GM21515 (cell line): ENCODE measurements around the gene CHID1.

ENCODE experiments used
- ATAC-seq: cut with Tn5 transposase; IDR thresholded peaks from one replicate; pipeline ENCODE4 v1.9.1; 2021; ENCODE audit not compliant: unreplicated experiment

Gene CHID1

GRCh38 chr11:865462-866430 lies 44.9 kb downstream of the CHID1 start:
- no peak for ATAC-seq

DNA sequence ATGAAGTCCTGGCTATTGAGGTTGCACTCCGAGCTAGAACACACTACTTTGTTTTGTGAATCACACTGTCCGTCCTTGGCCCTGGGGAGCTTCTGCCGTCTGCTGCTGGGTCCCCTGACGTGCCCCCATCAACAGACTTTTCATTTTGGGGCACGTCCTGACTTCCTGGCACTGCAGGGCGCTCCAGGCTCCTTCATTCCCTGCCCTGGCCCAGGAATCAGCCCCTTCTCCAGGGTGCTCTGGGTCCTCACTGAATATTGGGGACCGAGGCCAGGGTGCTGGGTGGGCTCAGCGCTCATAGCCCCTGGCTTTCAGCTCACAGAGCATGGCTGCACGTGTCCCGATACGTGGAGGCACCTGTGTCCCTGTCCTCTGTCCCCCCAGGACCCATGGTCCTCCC lies 45.7 kb downstream of the CHID1 start:
- ATAC-seq = no peak

- no peak for ATAC-seq
Observed at GRCh38 chr11:863910-864827, 46.4 kb downstream of the CHID1 start.

GRCh38 chr11:863023-863909 lies 47.3 kb downstream of the CHID1 start:
- no peak for ATAC-seq

DNA sequence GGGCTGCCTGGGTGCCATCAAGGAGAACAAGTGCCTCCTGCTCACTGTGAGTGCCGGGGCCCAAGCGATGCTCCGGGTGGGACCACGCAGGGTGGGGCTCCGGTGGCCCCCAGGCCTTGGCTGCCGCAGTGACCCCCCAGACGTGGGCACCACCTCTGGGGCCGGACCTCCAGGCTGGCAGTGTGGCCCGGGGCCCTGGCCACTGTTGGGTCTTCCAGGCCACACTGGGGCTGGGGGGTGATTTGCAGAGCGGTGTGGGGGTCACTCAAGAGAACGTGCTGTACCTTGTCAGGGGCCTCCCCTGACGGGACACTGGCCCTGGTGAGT lies 48.0 kb downstream of the CHID1 start:
- no peak for ATAC-seq

GRCh38 chr11:862081-862661 lies 48.4 kb downstream of the CHID1 start:
- no peak for ATAC-seq

- no peak for ATAC-seq
Observed at GRCh38 chr11:861105-861479, 49.5 kb downstream of the CHID1 start.

DNA sequence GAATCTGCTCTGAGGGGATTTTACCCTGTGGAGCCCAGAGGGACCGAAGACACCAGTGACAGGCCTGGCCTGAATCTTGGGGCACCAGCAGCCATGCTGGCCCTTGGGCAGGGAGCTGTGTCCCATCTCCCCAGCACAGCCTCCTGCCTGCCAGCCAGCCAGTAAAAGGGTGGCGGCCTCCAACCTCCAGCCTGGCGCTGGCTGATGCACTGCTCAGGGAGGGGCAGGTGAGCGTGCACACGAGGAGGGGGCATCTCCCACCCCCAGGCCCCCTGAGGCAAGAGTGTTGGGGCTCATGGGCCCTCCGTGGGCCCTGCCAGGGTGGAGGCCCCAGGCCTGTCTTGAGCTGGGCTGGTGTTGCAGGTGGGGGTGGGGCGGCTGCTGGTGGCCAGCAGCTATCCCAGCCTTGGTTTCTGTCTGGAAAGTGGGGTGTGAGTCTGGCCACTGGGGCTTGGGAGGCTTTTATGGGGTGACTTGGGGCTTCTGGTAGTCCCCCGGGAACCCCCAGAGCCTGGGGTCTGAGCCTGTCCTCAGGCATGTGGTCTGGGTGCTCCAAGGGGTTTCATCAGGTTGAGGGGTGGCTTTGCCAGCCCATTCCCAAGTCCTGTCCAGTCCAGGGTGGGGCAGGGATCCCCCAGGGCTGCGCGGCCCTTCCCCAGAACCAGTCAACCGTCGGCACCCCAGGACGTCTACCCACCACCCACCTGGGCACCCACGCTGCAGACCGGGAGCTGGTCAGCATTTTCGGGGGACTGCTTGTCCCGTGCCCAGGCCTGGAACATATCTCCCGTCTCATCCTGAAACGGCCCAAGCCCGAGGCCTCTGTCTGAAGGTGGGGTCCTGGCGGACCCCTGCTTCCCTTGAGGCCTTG lies 50.1 kb downstream of the CHID1 start:
- ATAC-seq = no peak

- ATAC-seq = no peak
Observed at GRCh38 chr11:859394-860131, 51.0 kb downstream of the CHID1 start.

DNA sequence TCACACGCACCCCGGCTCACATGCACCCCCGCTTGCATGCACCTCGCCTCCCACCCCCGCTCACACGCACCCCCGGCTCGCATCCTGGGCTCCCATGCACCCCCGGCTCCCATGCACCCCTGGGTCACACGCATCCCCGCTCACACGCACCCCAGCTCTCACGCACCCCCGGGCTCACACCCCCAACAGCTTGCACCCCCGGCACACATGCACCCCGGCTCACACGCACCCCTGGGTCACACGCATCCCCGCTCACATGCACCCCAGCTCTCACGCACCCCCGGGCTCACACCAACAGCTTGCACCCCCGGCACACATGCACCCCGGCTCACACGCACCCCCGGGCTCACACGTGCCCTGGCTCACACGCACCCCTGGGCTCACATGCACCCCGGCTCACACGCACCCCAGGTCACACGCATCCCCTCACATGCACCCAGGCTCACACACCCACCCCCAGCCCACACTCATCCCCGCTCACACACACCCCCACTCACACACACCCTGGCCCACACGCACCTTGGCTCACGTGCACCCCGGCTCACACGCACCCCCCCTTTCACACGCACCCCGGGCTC lies 51.8 kb downstream of the CHID1 start:
- no peak for ATAC-seq

DNA sequence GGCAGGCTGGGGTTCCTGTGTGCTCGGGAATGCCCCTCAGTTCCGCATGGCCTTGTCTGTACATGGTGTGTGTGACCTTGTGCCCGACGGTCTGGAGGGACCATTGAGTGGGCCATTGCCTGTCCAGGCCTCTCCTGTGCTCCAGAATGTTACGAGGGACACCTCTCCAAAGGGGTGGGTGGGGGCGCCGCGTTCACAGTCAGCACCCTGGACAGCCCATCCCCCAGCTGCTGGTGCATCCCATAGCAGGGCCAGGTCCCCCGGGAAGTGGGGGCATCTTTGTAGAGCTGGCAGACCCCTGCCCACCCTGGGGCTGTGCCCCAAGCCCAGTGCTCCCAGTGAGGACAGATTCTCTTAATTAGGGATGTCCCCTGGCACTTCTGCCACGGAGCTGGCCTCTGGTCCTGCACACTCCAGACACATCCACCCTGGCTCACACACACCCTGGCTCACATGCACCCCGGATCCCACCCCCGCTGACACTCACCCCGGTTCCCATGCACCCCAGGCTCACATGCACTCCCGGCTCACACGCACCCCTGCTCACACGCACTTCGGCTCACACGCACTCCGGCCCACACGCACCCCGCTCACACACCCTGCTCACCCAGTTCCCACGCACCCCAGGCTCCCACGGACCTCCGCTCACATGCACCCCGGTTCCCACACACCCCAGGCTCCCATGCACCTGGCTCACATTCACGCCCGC lies 52.4 kb downstream of the CHID1 start:
- ATAC-seq = no peak

GRCh38 chr11:856397-856796 lies 54.2 kb downstream of the CHID1 start:
- ATAC-seq = no peak

GRCh38 chr11:855796-856195 lies 54.8 kb downstream of the CHID1 start:
- no peak for ATAC-seq

GRCh38 chr11:855330-855674 lies 55.3 kb downstream of the CHID1 start:
- no peak for ATAC-seq

DNA sequence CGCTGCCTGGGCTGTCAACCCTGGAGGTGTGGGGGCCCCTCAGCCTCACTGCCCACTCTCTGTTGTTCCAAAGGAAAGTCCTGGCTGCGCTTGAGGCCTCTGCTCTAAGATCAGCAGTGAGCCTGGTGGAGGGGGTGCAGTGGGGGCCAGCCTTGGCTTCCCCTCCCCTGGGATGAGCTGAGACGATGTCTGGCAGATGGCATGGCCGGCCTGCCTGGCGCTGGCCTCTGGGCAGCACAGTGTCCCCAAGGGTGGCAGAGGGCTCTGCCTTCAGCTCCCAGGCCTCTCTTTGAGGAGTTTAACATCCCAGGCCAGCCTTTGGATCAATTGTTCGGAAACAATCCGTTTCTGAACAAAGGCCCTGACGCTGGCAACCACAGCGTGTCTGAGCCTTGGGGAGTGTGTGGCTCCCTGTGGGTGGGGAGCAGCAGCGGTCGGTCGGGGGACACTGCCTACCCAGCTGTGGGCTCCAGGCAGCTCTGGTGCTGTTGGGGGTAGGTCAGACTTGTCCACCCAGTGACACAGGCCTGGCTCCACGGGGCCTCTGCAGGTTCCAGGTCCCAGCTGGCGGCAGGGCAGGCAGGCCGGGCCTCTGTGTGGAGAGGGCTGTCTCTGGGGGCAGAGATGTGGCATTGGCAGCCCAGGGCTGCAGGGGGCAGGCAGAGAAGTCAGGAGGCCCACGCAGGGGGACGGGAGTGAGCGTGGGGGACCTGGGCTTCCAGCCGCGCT lies 55.8 kb downstream of the CHID1 start:
- no peak for ATAC-seq

DNA sequence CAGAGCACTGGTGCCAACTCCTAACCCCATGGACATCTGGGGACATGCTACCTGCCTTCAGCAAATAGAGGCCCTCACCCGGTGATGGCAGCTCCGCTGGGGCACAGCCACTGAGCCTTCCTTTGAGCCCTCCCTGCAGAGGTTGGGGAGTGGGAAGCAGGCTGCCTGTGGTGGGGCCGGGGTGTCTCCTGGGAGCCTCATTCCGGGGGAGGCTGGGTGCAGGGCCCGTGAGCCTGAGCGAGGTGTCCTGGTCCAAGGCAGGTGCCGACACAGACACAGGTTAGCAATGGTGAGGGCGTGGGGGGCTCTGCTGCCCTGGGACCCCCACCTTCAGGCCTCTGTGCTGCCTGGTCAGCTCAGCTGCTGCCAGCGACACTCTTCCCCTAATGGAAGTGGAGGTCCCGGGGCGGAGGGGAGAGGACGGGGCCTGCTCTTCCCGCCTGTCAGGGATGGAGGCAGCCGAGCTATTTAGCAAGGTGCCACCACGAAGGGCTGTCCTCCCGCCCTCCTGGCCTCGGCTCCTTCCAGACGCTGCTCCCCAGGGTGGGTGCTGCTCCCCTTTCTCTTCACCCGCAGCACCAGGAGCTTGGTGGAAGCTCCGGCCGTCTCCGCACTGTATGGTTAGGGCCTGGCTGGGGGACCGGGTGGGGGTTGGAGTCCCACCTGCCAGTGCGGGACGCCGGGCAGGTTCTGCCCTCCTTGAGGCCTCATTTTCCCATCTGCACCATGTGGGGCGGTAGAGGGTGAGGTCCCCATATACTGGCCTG lies 56.7 kb downstream of the CHID1 start:
- ATAC-seq = no peak

GRCh38 chr11:852762-853161 lies 57.8 kb downstream of the CHID1 start:
- no peak for ATAC-seq
